Heart left ventricle (tissue), 16 donors: Measurements from ENCODE around the gene SNX2. TPM values are rescaled to one million over a fixed set of nuclear protein-coding genes. Genes with fewer than 3 reads are reported as not detected.

Source experiments
- ATAC-seq, 4 donors: fragments of 200-7000 bp; cut with Tn5 transposase; one replicate each; pipeline ENCODE4 v1.9.1; 2020 to 2022; ENCODE audit warnings: moderate library complexity in 4 of 4, mild to moderate bottlenecking in 3 of 4, moderate number of reproducible peaks in 1 of 4
- DNase-seq, 5 donors: peaks; one replicate each; pipeline ENCODE4 v3.0.0-alpha.2; 2020
- H3K27ac ChIP-seq, 12 donors: fragments of 200-600 bp; sonication (generic) in 4 of 12; one replicate each; pipeline versions ENCODE4 v1.5.0 to v1.8.0; 2016 to 2022; ENCODE audit warnings: mild to moderate bottlenecking in 2 of 12
- H3K27me3 ChIP-seq, 9 donors: fragments of 200-600 bp; sonication (generic) in 2 of 9; one replicate each; pipeline versions ENCODE4 v1.5.1 to v1.8.0; 2016 to 2022; ENCODE audit warnings: mild to moderate bottlenecking in 3 of 9
- H3K36me3 ChIP-seq, 9 donors: fragments of 200-600 bp; sonication (generic) in 2 of 9; one replicate each; pipeline versions ENCODE4 v1.5.0 to v1.8.0; 2018 to 2022; ENCODE audit warnings: mild to moderate bottlenecking in 2 of 9
- H3K4me1 ChIP-seq, 12 donors: fragments of 200-600 bp; sonication (generic) in 4 of 12; one replicate each; pipeline versions ENCODE4 v1.5.0 to v1.8.0; 2016 to 2022; ENCODE audit warnings: mild to moderate bottlenecking in 3 of 12
- H3K4me3 ChIP-seq, 12 donors: fragments of 200-600 bp; sonication (generic) in 4 of 12; one replicate each; pipeline versions ENCODE4 v1.5.0 to v1.8.0; 2017 to 2022; ENCODE audit warnings: mild to moderate bottlenecking in 9 of 12, moderate library complexity in 4 of 12
- H3K9me3 ChIP-seq, 12 donors: fragments of 200-600 bp; sonication (generic) in 4 of 12; one replicate each; pipeline versions ENCODE4 v1.5.0 to v1.8.0; 2016 to 2022; ENCODE audit warnings: mild to moderate bottlenecking in 1 of 12
- POLR2A ChIP-seq, 2 donors: fragments of 450-650 bp; IDR thresholded peaks; one replicate each; pipeline ENCODE4 v1.6.1; 2017; ENCODE audit warnings: antibody characterized with exemption in 2 of 2, mild to moderate bottlenecking in 2 of 2, moderate library complexity in 2 of 2
- WGBS, 4 donors: extraction: QIAGEN DNeasy Blood & Tissue Kit in 2 of 4; methylation state at CpG; one replicate each; pipeline versions ENCODE4 v1.1.5 to v1.1.7; 2013 to 2018; 5-methylcytosine and 5-hydroxymethylcytosine counted together
- intact Hi-C, 10 donors: fragments of 100-400 bp; cut with DNase I; formaldehyde crosslinking; loops; one replicate each; pipeline versions ENCODE4 v1.11.1 to v1.14.2; 2022
- polyA plus RNA-seq, 2 donors: library from polyadenylated mRNA; stranded (reverse); fragments of 200-250 nt; gene quantifications; one replicate each; pipeline ENCODE4 v1.2.3, GENCODE V29; 2013
- total RNA-seq, 9 donors: library from RNA; depleted of rRNA in 2 of 9; stranded (reverse); fragments of >200 nt in 2 of 9; fragmentation: NEBNext Ultra II Directional in 3 of 9; extraction: Animal tissue kit (Norgen Biotek cat#: 25700) in 3 of 9; gene quantifications; one replicate each; pipeline versions ENCODE4 v1.1.0 to v1.2.4, GENCODE V29; 2016 to 2023
- TF ChIP-seq, protein P1 (sequence below), 12 donors: fragments of 200-600 bp; sonication (generic) in 4 of 12; IDR thresholded peaks; one replicate each; pipeline versions ENCODE4 v1.5.0 to v1.8.0; 2018 to 2022; ENCODE audit warnings: antibody characterized with exemption in 12 of 12, mild to moderate bottlenecking in 5 of 12
- donor health status: ischemic (EF 13 %, LVEDD 7.1; RV severe dilation, severe dysfunction).
- donor health status: healthy with polysubstance abuse.
- donor health status: DM: no; HTN: yes; CAD: no.
- donor health status: DM: no; HTN: no; CAD: no.
- donor health status: ischemic (EF 25% LVEDD 6.9; RV normal size, moderate dysfunction).
- donor health status: ischemic (EF 25% LVEDD 5.7; RV mildly dilated, moderate dysfunction).
- donor health status: healthy.
- donor health status: DM: yes; HTN: yes; CAD: no.
- donor health status: ischemic (EF 35%, LVEDD 5.7; RV mildly dilated, moderate dysfunction).
- donor health status: nonischemic (EF 11% LVEDD 7.7; RV severe dilation, severe dysfunction).
- donor health status: DM: yes; HTN: yes; CAD: no.
- donor health status: PGD.
- donor health status: ischemic (EF 29% LVEDD 5.4; RV normal size, mild dysfunction).
- donor health status: nonischemic (EF 23%, LVEDD 6.1; RV moderate dilation, normal function).

SNX2 gene
- total and polyA plus RNA-seq, 11 donors: 16.2 to 67.3 (median 33.4) TPM

DNA sequence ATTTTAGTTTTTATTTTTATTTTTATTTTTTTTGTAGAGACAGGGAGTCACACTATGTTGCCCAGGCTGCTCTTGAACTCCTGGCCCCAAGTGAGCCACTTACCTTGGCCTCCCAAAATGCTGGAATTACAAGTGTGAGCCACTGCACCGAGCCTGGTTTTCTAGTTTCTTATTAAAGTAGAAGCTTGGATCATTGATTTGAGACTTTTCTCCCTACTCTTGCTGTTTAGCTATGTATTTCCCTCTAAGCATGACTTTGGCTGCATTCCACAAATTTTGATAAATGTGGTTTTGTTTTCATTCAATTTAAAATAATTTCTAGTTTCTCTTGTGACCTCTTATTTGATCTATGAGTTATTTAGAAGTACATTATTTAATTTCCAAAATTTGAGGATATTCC, 10.4 kb downstream of the SNX2 start:
- Histone ChIP-seq H3K4me3 (no peak overlapping the region), H3K27me3 (no peaks in the 10 kb centered on the region), H3K36me3 (no peaks in the 10 kb centered on the region), H3K27ac (no peak overlapping the region), H3K9me3 (peaks cover 0 to 41% (median 8%) of the 10 kb centered on the region in 12 donors), H3K4me1 (peaks cover 0 to 8% (median 0%) of the 10 kb centered on the region in 12 donors)
- intact Hi-C loops: no loop called here
- WGBS, 4 donors: 97 to 100% (median 97%) methylated on average over 1 of the region's 1 CpG
- TF ChIP-seq POLR2A (IDR thresholded peaks at IDR 0.05): no peak
- TF ChIP-seq, protein P1, sequence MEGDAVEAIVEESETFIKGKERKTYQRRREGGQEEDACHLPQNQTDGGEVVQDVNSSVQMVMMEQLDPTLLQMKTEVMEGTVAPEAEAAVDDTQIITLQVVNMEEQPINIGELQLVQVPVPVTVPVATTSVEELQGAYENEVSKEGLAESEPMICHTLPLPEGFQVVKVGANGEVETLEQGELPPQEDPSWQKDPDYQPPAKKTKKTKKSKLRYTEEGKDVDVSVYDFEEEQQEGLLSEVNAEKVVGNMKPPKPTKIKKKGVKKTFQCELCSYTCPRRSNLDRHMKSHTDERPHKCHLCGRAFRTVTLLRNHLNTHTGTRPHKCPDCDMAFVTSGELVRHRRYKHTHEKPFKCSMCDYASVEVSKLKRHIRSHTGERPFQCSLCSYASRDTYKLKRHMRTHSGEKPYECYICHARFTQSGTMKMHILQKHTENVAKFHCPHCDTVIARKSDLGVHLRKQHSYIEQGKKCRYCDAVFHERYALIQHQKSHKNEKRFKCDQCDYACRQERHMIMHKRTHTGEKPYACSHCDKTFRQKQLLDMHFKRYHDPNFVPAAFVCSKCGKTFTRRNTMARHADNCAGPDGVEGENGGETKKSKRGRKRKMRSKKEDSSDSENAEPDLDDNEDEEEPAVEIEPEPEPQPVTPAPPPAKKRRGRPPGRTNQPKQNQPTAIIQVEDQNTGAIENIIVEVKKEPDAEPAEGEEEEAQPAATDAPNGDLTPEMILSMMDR (IDR thresholded peaks at IDR 0.05): no peak
- ATAC-seq: no peak
- DNase-seq: no peak

DNA sequence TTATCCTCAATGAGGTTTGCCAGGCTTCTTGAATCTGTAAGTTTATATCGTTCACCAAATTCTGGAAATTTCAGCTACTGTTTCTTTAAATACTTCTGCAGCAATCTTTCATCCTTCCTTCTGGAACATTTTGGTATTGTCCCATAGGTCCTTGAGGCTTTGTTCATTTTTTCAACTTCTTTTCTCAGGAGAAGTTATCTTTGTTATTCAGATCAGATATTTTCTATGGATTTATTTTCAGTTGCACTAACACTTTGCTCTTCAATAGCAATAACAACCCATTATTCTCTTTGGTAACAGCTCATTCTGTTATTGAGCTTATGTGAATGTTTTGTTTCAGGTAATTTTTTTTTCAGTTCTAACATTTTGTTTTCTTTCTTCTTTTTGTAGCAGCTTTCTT, 13.5 kb downstream of the SNX2 start:
- Histone ChIP-seq H3K4me1 (peaks cover 0 to 14% (median 0%) of the 10 kb centered on the region in 12 donors), H3K27me3 (no peaks in the 10 kb centered on the region), H3K4me3 (no peak overlapping the region), H3K27ac (no peak overlapping the region), H3K36me3 (no peaks in the 10 kb centered on the region), H3K9me3 (peaks cover 0 to 31% (median 8%) of the 10 kb centered on the region in 12 donors)
- no peak for ATAC-seq
- DNase-seq: no peak
- TF ChIP-seq, protein P1 (IDR thresholded peaks at IDR 0.05): no peak
- no peak for TF ChIP-seq POLR2A (IDR thresholded peaks at IDR 0.05)
- intact Hi-C loops: no loop called here
- 86 to 96% (median 95%) methylated on average over 1 of the region's 1 CpG for WGBS, 4 donors

DNA sequence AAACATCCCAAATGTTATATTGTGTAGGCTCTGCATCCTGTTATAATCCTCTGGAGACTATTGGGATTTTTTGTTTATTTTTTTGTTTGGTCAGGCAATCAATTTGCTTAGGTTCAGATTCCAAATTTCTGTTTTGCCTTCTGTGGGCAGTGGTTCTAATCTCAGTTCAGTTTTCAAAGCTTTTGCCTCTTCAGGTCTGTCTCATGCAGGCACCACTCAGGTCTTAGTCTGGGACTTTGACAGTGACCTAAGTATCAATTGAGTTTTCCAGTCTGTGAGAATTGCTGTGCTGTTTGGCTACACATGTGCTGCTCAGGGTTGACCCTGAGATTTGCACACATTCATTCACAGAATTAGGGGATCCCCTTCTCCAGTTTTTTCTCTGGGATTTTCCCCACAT, 14.1 kb downstream of the SNX2 start:
- Histone ChIP-seq H3K27me3 (no peaks in the 10 kb centered on the region), H3K4me1 (peaks cover 0 to 11% (median 0%) of the 10 kb centered on the region in 12 donors), H3K27ac (no peak overlapping the region), H3K36me3 (no peaks in the 10 kb centered on the region), H3K4me3 (no peak overlapping the region), H3K9me3 (peaks cover 0 to 31% (median 8%) of the 10 kb centered on the region in 12 donors)
- intact Hi-C loops: no loop called here
- ATAC-seq (no peak), DNase-seq (no peak)
- TF ChIP-seq, protein P1 (IDR thresholded peaks at IDR 0.05): no peak
- no peak for TF ChIP-seq POLR2A (IDR thresholded peaks at IDR 0.05)

DNA sequence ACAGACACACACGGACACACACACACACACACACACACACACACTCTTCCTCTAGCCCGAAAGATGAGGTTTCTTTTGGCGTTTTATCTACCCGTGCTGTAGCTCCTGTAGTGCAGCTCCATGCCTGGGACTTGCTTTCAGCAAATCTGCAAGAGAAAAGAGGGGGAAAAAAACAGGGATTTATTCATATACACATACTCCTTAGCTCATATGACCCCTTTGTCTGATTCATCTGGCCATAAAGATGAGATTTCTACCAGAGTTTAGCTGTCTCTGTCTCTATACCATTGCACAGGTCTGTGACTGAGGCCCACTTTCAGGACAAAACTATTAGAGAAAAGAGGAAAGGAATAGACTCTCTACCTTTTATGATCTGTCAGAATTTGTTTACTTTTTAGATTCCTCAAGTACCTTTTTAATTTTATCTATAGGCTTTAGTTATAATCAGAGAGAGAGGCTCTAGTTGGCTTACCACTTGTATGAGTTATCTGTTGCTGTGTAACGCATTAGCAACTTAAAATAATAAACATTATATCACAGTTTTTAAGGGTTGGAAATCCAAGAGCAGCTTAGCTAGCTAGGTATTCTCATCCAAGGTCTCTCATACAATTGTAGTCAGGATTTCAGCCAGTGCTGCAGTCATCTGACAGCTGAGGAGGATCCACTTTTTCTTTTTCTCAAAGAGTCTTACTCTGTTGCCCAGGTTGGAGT, 14.7 kb downstream of the SNX2 start:
- 75 to 91% (median 86%) methylated on average over 5 of the region's 5 CpGs for WGBS, 4 donors
- peaks cover 0 to 30% (median 8%) of the 10 kb centered on the region in 12 donors for H3K9me3 ChIP-seq
- no peak for DNase-seq
- H3K27ac ChIP-seq: no peak overlapping the region
- no peaks in the 10 kb centered on the region for H3K36me3 ChIP-seq
- H3K4me1 ChIP-seq: peaks cover 0 to 11% (median 0%) of the 10 kb centered on the region in 12 donors
- H3K27me3 ChIP-seq: no peaks in the 10 kb centered on the region
- no peak for TF ChIP-seq POLR2A (IDR thresholded peaks at IDR 0.05)
- TF ChIP-seq, protein P1 (IDR thresholded peaks at IDR 0.05): no peak
- intact Hi-C loops: no loop called here
- ATAC-seq: no peak
- no peak overlapping the region for H3K4me3 ChIP-seq
